ENCODE results near the gene FFAR3.

The FFAR3 gene

DNA sequence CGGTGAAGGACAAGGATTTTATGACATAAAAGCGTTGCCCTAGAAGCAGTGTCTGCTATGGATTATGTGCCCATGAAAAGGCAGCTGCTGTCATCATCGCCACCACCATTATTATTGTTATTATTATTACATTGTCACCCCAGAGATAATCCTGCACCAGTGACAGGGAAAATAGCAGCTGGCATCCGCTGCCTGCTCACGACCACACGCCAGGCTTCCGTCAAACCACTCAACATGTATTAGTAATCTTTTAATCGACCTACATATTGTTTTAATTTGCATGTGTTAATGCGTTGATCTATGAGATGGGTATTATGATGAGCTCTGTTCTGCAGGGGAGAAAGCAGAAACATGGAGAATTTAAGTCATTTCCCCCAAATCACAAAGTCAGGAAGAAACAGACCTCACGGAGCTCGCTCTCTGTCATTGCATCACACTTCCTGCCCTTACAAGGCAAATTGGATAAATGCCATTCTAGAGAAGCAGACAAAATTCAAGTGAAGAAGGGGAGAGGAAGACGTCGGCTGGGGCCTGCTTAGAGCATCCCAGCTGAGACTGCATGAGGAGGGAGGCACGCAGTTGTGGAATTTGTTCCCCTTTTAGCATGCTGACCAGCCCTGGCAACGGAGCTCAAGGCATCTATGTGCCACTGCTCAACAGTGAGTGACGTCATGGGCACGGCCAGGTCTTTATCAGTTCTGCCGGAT is at the start of gene FFAR3:
Gene FFAR3, plus strand, starts transcription at position 594 of the 707 bp plus-strand sequence. CDS start 431 bp downstream, outside the sequence.
- DNase-seq, result no peak

- no peak for DNase-seq
Measured at GRCh38 chr19:35308910-35309309, 49.4 kb upstream of the FFAR3 start.

- DNase-seq, result no peak
Measured at GRCh38 chr19:35309481-35310279, 48.6 kb upstream of the FFAR3 start.

DNA sequence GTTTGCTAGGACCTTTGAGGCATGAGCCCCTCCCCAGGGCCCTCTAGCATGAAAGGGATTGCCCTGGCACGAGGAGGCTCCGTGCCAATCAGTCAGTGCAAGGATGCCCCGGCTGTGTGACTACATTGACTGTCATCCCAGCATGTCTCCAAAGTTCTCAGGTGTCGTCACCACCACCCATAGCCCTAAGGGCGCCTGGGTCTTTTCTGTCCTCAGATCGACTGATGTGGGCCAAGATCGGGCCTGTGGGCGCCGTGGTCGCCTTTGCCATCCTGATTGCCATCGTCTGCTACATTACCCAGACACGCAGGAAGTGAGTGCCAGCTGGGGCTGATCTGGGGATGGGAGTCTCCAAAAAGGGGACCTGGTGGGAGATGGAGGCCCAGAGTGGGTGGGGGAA is 47.9 kb upstream of the FFAR3 start:
- no peak for DNase-seq

GRCh38 chr19:35310811-35311465 is 47.3 kb upstream of the FFAR3 start:
- DNase-seq, result no peak

DNA sequence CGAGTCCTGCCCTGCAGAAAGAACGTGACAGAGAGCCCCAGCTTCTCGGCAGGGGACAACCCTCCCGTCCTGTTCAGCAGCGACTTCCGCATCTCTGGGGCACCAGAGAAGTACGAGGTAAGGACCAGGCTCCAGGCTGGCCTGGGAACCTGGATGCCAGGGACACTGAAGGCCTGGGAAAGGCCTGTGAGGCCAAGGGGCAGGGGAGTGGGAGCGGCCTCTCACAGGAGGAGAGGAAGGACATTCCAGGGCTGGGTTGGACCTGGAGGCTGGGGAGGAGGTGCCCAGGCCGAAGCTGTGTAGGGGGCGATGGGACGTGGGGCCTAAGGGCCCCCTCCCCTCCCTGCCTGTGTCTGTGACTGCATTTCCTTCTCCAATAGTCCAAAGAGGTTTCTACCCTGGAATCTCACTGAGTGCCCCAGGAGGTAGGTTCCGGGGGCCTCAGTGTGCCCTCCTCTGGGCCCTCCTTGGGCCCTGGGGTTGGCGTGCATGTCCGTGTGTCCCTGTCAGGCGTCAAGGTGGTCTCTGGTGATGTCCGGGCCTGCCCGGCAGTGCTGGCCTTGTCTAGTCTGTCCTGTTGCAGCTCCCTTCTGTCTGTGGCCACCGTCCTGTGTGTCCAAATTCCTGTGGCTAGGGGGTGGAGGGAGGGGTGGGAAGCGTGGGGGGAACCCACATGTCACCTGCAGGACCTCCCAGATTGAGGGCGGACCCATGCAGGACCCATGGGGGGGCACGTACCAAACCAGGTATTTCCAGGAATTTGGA is 46.2 kb upstream of the FFAR3 start:
- no peak for DNase-seq

- DNase-seq, result no peak
Measured at GRCh38 chr19:35313587-35313986, 44.7 kb upstream of the FFAR3 start.

- DNase-seq, result no peak
Measured at GRCh38 chr19:35314031-35314430, 44.2 kb upstream of the FFAR3 start.

- DNase-seq, result no peak
Measured at GRCh38 chr19:35314858-35315470, 43.3 kb upstream of the FFAR3 start.

GRCh38 chr19:35315883-35316282 is 42.4 kb upstream of the FFAR3 start:
- DNase-seq, result no peak

GRCh38 chr19:35316560-35316959 is 41.7 kb upstream of the FFAR3 start:
- DNase-seq, result no peak

DNA sequence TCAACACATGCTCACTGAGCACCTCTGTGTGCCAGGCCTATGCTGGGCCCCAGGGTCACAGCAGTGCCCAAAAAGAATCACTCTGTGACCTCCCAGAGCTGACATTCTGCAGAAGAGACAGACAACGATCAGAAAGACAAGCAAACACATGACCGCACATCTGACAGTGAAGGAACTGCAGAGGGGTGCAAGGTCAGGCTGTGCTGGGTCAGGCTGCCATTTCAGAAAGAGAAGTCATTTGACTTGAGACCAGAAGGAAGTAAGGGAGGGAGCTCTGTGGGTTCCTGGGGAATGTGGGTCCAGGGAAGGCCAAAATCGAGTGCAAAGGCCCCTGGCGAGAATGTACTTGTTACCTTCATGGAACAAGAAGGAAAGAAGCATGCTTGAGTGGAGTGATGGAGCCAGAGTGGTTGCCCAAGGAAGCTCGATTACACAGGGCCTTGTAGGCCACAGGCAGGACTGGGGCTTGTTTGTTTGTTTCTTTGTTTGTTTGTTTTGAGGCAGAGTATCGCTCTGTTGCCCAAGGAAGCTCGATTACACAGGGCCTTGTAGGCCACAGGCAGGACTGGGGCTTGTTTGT is 40.7 kb upstream of the FFAR3 start:
- DNase-seq, result no peak

DNA sequence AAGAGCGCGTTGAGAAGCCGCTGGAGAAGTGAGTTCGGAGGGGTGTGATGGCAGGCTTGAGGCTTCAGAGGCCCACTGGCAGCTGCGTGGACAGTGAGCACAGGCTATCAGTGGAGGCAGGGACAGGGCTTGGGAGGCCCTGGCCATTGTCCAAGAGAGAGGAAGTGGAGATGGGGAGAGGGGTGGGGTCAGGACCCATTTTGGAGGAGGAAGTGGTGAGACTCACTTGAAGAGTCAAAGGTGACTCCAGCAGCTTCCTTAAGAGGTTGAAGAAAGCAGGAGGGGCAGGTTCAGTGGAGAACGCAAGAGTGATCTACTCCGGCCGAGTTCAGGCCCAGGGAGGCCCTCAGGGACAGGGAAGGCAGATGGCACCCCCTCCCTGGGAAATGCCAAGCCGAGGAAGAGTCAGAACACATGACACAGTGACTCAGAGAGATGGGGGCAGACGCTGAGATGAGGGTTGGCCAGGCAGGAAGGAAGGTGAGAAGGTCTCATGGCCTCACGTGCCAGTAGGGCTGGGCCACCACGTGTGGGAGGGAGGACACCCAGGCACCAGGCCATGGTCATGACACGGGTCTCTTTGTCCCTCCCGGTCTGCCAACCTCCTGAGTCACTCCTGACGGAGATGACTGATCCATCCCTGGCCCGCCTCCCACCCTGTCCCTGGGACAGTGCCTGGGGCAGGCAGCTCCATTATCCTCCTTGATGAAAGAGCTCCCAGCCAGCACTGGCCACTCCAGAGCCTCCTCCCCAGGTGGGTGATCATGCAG is 39.4 kb upstream of the FFAR3 start:
- no peak for DNase-seq

DNA sequence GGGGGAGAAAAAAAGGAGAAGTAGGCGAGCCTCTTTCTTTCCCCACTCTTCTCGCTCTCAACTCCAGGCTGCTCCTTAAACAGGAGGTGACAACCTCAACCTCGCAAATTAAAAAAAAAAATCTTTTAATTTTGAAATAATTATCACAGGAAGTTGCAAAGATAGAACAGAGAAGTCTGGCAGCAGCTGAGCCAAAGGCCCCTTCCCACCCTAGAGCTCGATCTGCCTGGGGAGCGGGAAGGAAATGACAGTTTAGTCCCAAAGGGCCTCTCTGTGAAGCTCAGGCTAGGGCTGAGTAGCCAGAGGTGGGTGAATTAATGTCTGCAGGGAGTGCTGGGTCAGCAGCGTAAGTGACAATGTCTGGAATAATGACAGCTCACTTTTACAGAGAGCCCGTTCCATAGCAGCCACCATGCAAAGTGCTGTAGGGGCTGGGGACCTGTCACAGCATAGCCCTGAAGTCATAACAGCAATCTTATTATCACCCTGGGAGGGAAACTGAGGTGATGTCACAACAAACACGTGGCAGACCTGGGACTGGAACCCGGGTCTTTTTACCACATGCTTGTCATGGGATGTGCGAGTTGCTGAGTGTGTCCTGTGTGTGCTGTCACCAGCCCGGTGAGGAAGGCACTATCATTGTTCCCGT is 38.1 kb upstream of the FFAR3 start:
- no peak for DNase-seq

DNA sequence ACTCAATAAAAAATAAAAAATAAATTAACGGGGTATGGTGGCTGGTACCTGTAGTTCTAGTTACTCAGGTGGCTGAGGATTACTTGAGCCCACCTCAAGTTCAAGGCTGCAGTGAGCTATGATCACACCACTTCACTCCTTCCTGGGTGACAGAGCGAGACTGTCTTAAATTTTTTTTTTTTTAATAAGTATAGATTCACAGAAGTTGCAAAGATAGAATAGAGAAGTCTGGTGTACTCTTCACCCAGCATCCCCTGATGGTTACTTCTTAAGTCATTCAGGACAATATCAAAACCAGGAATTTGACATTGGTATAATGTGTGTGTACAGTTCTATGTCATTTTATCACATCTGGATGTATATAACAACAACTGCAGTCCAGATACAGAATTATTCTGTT is 37.0 kb upstream of the FFAR3 start:
- DNase-seq, result no peak

DNA sequence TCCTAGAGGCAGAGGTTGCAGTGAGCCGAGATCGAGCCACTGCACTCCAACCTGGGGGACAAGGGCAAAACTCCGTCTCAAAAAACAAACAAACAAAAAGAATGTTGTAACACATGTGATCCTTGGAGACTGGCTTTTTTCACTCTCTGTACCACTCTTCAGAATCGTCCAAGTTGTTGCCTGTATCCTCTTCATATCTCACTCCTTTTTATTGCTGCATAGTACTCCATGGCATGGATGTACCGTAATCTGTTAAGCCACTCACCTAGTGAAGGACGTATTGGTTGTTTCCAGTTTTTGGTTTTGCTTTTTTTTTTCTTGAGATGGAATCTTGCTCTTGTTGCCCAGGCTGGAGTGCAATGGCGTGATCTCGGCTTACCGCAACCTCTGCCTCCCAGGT is 36.2 kb upstream of the FFAR3 start:
- no peak for DNase-seq

DNA sequence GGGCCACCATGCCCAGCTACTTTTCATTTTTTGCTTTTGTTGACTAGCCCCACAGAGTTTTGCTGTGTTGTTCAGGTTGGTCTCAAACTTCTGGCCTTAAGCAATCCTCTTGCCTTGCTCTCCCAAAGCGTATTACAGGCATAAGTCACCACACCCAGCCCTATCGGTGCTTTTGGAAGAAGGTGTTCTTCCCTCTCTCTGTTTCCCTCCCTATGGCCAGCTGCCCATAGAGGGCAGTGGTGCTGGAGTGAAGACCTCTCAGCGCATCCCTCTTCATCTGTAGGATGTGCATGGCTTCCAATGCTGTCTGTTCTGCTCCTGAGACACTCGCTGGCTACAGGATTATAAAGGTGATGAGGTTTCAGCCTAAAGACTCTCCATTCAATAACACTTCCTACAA is 30.6 kb upstream of the FFAR3 start:
- no peak for DNase-seq

DNA sequence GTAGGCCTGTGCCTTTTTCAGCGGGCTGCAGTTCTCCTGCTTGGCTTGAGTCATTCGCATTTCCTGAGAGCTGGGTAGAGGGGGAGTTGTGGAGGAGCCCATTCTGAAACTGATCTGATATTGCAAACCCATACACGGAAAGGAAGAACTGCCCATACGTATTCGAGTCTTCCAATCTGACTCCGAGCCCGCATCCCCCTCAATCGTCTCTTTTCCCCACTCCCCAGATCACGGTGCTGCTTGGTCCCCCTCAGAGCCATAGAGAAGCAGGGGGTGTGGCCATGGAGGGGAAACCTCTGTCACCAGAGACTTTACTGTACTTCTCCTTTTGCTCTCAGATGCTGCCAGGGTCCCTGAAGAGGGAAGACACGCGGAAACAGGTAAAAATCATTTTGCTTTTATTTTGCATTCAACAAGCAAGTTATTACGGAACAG is 29.4 kb upstream of the FFAR3 start, which contains the start of gene CD22:
Gene CD22, plus strand, starts transcription at position 337 of the 435 bp plus-strand sequence. CDS start 2,854 bp downstream, outside the sequence.
- DNase-seq, result no peak

DNA sequence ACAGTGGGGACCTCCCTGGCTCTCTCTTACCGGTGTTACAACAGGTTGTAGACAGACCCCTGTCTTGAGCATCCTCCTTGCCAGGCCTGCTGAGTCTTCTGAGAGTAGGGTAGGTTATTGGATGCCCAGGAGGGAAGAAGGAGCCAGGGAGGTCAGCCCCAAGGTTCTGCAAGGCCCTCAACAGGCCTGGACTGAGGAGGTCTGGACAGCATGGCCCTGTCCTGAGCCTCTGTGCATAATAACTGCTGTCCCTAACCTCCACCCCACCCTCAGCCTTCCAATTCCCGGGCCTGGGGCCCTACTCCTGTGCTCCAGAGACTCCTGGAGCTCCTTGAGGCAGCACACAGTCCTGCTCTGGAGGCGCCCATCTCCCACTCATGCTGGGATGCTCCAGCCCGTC is 28.9 kb upstream of the FFAR3 start:
- no peak for DNase-seq

- no peak for DNase-seq
Measured at GRCh38 chr19:35330475-35330874, 27.8 kb upstream of the FFAR3 start.

Data from NCI-H1105 treated with DMSO at 0.1 percent for 48 hours (cell line).